Measurements from ENCODE around the gene CSNK1E. TPM values are rescaled to one million over a fixed set of nuclear protein-coding genes. Genes with fewer than 3 reads are reported as not detected.

Gene CSNK1E
- total RNA-seq, 2 experiments from 2014 or later, result 111 to 114 TPM

- Mint-ChIP-seq H3K36me3 (peaks cover 9% of the 10 kb centered on the region), H3K9me3 (no peaks in the 10 kb centered on the region), H3K4me3 (no peak overlapping the region), H3K27ac (no peak overlapping the region), H3K27me3 (no peaks in the 10 kb centered on the region), H3K4me1 (no peaks in the 10 kb centered on the region)
- no peak for DNase-seq
These were observed 71.1 kb downstream of the CSNK1E start for GRCh38 chr22:38246046-38246658.

DNA sequence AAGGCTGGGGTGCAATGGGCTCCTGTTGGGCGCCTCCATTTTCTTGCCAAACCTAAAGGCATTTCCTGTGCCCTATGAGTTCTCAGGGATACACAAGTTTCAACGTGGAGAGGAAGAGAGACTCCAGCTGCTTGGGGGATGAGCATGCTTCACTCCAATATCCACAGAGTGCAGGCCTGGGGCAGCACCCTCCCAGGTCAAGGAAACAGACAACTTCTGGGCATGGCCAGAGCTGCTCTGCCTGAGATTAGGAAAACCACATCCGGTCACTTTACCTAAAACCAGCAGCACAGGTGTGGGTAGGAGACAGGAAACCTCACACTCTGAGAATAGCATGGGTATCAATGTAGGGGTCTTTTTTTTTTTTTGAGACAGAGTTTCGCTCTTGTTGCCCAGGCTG, 73.1 kb downstream of the CSNK1E start:
- no peak for DNase-seq
- H3K9me3 Mint-ChIP-seq, result no peaks in the 10 kb centered on the region
- H3K36me3 Mint-ChIP-seq, result peaks cover 3% of the 10 kb centered on the region
- peaks cover 3% of the 10 kb centered on the region for H3K4me1 Mint-ChIP-seq
- no peaks in the 10 kb centered on the region for H3K27me3 Mint-ChIP-seq
- no peak overlapping the region for H3K4me3 Mint-ChIP-seq
- H3K27ac Mint-ChIP-seq, result no peak overlapping the region

DNA sequence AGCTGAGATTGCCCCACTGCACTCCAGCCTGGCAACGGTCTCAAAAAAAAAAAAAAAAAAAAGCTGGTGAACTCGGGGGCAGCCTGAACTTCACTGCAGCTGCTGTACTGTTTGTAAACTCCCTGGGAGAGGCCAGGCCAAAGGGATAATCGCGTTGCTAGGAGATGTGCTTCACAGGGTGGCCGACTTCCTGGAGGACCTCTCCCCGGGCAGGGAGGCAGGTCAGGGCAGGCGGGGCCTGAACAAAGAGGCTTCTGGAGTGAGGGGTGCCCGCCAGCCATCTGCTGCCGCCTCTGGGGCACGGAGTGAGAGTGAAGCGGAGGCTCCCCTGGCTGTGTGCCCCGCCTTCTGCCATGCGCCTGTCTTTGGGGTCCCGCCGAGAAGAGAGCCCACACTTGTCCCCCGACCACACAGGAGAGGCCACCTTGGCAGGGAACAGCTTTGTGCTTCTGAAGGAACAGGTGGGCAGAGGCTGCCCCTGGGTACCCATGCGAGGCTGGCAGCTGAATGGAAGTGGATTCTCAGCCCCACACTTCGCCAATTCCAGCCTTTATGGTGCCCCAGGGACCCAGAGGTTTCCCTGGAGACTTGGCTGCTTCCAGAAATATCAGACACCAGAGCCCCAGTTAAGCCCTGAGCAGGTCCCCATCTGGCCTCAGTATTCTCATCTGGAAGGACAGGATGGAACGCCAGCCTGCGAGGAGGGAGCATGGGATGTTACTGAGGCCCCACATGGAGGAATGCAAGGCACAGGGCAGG, 74.0 kb downstream of the CSNK1E start:
- Mint-ChIP-seq H3K9me3 (no peaks in the 10 kb centered on the region), H3K36me3 (peaks cover 3% of the 10 kb centered on the region), H3K27ac (no peak overlapping the region), H3K27me3 (no peaks in the 10 kb centered on the region), H3K4me1 (peaks cover 3% of the 10 kb centered on the region), H3K4me3 (no peak overlapping the region)
- no peak for DNase-seq

DNA sequence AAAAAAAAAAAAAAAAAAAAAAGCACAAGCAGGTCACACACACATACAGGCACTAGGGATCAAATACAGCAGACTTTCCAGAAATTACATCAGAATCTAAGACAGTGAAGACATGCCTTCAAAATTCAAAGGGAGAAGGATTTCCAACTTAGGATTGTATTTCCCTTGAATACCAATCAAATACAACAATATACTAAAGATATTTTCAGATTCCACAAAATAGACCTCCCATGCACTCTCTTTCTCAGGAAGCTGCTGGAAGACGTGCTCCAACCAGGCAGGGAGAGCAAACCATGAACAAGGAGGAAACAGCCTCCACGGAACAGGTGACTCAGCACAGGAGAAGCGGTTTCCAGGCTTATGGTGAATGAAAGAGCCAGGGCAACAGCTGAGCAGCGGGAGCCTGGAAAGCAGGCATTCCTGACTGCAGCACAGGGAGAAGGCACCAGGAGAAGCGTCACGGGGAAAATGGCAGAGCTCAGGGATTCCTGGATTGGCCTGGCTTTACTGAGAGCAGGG, 76.4 kb downstream of the CSNK1E start:
- Mint-ChIP-seq H3K27ac (no peak overlapping the region), H3K9me3 (no peaks in the 10 kb centered on the region), H3K4me1 (peaks cover 3% of the 10 kb centered on the region), H3K36me3 (peaks cover 3% of the 10 kb centered on the region), H3K27me3 (no peaks in the 10 kb centered on the region), H3K4me3 (no peak overlapping the region)
- no peak for DNase-seq

Other genes starting within 250 kb of the CSNK1E start
- not detected for gene SLC16A8, start 233.2 kb downstream of the CSNK1E start, total RNA-seq
- gene BAIAP2L2, start 206.7 kb downstream of the CSNK1E start, total RNA-seq, result under 1 TPM; 0.20 to 0.39 TPM
- gene PLA2G6, start 135.6 kb downstream of the CSNK1E start, total RNA-seq, result 10 to 100 TPM; 31.5 to 32.2 TPM
- 1 to 10 TPM; 8.5 to 8.6 TPM for gene MAFF, start 115.4 kb downstream of the CSNK1E start, total RNA-seq
- gene TMEM184B, start 44.4 kb downstream of the CSNK1E start, total RNA-seq, result 10 to 100 TPM; 18.2 to 20.0 TPM
- gene KCNJ4, start 137.8 kb upstream of the CSNK1E start, total RNA-seq, result not detected
- 1 to 10 TPM in 1 of 2 experiments, under 1 TPM in 1; 0.72 to 1.3 TPM for gene KDELR3, start 150.7 kb upstream of the CSNK1E start, total RNA-seq
- 100 to 1,000 TPM; 254 to 256 TPM for gene DDX17, start 188.9 kb upstream of the CSNK1E start, total RNA-seq

All from activated naive CD8-positive, alpha-beta T cell treated with anti-CD3 and anti-CD28 coated beads for 36 hours (primary cell).